ENCODE results near the gene POC1A. TPM values are rescaled to one million over a fixed set of nuclear protein-coding genes. Genes with fewer than 3 reads are reported as not detected.
A peak's percentile ranks its signal among the peaks of the same experiment; 100 is the strongest.

POC1A gene
- total RNA-seq, 6 donors from 2014 or later, result 1.0 to 4.2 (median 2.8) TPM

DNA sequence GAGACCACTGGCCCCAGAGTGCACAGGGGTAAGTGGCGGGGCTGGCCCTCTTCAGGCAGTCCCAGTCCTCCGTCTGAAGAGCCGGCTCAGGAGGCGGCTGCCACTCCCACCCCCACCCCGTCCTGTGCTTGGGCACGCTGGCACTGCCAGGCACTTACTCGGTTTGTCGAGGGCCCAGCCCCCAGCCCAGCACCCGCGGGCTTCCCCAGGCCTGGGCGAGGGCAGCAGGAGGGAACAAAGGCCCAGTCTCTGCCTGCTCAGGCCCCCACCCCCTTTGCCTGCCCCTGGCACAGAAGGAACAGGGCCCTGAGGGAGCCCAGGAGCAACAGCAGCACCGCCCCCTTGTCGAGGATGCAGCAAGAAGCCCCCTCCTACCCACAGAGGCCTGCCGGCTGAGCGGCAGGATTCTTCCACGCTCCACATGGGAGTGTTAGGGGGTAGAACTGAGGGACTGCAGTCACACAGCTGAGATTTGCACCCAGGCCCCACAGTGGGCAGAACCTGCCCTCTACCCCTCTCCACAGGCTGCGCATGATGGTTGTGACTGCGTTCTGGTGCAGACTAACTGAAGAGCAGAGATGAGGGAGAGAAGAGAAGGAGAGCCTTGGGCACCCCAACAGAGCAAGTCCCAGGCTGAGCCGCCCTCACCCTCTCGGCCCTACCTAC is 106.8 kb downstream of the POC1A start:
- TF ChIP-seq POLR2AphosphoS5 (IDR thresholded peaks at IDR 0.05), result peak in 1 of 2 donors; percentile 20
- TF ChIP-seq, protein P1, sequence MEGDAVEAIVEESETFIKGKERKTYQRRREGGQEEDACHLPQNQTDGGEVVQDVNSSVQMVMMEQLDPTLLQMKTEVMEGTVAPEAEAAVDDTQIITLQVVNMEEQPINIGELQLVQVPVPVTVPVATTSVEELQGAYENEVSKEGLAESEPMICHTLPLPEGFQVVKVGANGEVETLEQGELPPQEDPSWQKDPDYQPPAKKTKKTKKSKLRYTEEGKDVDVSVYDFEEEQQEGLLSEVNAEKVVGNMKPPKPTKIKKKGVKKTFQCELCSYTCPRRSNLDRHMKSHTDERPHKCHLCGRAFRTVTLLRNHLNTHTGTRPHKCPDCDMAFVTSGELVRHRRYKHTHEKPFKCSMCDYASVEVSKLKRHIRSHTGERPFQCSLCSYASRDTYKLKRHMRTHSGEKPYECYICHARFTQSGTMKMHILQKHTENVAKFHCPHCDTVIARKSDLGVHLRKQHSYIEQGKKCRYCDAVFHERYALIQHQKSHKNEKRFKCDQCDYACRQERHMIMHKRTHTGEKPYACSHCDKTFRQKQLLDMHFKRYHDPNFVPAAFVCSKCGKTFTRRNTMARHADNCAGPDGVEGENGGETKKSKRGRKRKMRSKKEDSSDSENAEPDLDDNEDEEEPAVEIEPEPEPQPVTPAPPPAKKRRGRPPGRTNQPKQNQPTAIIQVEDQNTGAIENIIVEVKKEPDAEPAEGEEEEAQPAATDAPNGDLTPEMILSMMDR (IDR thresholded peaks at IDR 0.05), result no peak
- H3K9me3 ChIP-seq, result no peaks in the 10 kb centered on the region
- ATAC-seq (ENCODE audit: low FRiP score in 2 of 2), result peak; percentile 6 to 9
- H3K27ac ChIP-seq, result peak overlapping the region; percentile 83 to 92 (median 86)
- WGBS, 2 donors, result 69 to 80% methylated on average over 3 to 15 of the region's 20 CpGs
- H3K36me3 ChIP-seq, result peaks cover 13 to 45% (median 30%) of the 10 kb centered on the region in 4 donors
- H3K4me1 ChIP-seq, result peaks cover 59 to 67% (median 63%) of the 10 kb centered on the region in 4 donors
- no peaks in the 10 kb centered on the region for H3K27me3 ChIP-seq
- H3K4me3 ChIP-seq, result no peak overlapping the region
- peak; percentile 79 to 83 for DNase-seq

DNA sequence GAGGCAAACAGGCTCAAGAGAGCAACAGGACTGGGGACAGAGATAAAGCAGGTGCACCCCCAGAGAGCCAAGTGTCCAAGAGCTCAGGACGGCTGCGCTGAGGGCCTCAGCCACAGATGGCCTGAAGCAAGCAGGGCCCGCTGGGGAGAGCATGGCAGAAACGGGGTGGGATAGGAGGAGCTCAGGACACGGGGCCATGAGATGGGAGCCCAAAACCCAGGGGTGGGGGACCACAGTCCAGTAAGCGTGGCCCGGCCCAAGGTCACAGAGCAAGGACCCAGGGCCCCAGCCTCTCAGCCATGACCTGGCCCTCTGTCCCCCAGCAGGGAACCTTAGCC is 107.4 kb downstream of the POC1A start:
- no peak for TF ChIP-seq POLR2AphosphoS5 (IDR thresholded peaks at IDR 0.05)
- no peak for TF ChIP-seq EP300 (IDR thresholded peaks at IDR 0.05)
- TF ChIP-seq, protein P1 (IDR thresholded peaks at IDR 0.05), result no peak
- TF ChIP-seq POLR2A (IDR thresholded peaks at IDR 0.05), result no peak
- no peak overlapping the region for H3K4me3 ChIP-seq
- no peaks in the 10 kb centered on the region for H3K9me3 ChIP-seq
- H3K36me3 ChIP-seq, result peaks cover 13 to 39% (median 26%) of the 10 kb centered on the region in 4 donors
- 61 to 72% methylated on average over 6 to 7 of the region's 7 CpGs for WGBS, 2 donors
- H3K27ac ChIP-seq, result peak overlapping the region; percentile 83 to 92 (median 86)
- H3K4me1 ChIP-seq, result peaks cover 54 to 62% (median 58%) of the 10 kb centered on the region in 4 donors
- ATAC-seq (ENCODE audit: low FRiP score in 2 of 2) (no peak), DNase-seq (no peak)
- no peaks in the 10 kb centered on the region for H3K27me3 ChIP-seq

DNA sequence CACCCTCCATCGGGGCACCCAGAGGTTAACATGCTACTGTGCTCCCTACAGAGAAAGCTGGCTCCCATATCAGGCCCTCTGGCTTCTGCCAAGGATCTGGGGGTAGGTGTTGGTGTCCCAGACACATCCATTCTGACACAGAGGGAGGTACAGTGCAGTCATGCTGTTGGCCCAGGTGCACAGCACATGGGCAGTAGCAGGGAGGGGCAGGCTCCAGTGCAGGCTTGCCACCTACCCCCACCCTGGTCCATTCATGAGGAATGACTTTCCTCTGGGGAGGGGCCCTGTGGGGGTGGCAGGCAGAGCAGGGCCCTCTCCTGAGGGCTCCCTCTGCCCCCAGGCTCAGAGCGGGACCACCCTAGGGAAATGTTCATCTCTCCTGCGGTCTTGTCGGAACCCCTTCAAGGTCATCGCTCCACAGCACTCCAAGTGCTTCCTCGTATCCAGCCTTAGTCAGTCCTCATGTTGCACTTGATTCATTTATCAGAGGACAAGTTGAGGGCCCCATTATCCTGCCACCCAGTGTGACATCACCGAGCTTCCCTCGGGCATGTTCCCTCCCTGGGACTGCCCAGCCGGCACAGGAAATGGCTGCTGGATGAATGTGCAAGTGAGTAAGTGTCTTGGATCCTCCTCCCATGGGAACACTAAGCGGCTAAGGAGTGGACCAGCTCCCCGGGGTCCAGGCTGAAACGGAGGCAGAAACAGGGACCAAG is 107.9 kb downstream of the POC1A start:
- DNase-seq (peak in 1 of 2 donors; percentile 68), ATAC-seq (ENCODE audit: low FRiP score in 2 of 2) (peak; percentile 38 to 69)
- Histone ChIP-seq H3K9me3 (no peaks in the 10 kb centered on the region), H3K27me3 (no peaks in the 10 kb centered on the region), H3K36me3 (peaks cover 13 to 34% (median 23%) of the 10 kb centered on the region in 4 donors), H3K4me1 (peaks cover 51 to 58% (median 52%) of the 10 kb centered on the region in 4 donors), H3K4me3 (no peak overlapping the region), H3K27ac (peak overlapping the region; percentile 83 to 92 (median 86))
- 51 to 52% methylated on average over 10 to 12 of the region's 12 CpGs for WGBS, 2 donors
- peak in 2 of 4 donors; percentile 61 to 81 for TF ChIP-seq EP300 (IDR thresholded peaks at IDR 0.05)
- TF ChIP-seq, protein P1 (IDR thresholded peaks at IDR 0.05), result no peak
- TF ChIP-seq POLR2AphosphoS5 (IDR thresholded peaks at IDR 0.05), result peak; percentile 73 to 84
- TF ChIP-seq POLR2A (IDR thresholded peaks at IDR 0.05), result no peak

DNA sequence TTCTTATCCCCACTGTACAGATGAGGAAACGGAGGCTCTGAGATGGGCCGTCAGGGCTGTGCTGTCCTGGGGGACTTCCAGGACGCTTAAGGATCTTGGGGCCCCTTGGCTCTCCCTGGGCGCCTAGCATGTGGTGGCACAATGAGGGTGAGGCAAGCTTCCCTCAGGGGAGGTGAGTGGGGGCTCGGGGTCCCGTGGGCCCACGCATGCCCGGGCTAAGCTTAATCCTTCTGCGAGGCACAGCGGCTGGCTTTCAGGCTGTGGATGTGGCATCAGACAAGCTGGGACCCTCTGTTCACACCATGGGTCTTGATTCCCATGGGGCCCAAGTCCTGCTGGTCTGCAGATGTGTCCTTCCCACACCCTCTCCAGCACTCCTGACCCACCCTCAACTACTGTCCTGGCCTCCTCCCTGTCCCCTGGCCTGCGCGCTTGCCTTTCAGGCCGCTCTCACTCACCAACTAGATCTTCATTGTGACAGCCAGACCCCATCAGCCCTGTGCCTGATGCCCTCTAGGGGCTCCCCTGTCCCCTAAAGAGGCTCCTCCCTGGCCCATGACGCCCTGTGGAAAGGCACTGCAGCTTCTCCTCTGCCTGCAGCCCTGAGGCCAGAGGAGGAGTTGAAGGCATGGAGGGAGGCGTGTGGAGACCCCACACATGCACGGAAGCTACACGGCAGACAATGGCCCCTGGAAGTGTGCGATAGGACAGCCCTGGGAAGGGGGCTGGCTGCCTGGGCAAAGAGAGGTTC is 109.2 kb downstream of the POC1A start:
- no peak for TF ChIP-seq EP300 (IDR thresholded peaks at IDR 0.05)
- no peak for TF ChIP-seq POLR2AphosphoS5 (IDR thresholded peaks at IDR 0.05)
- TF ChIP-seq POLR2A (IDR thresholded peaks at IDR 0.05), result no peak
- TF ChIP-seq, protein P1 (IDR thresholded peaks at IDR 0.05), result no peak
- Histone ChIP-seq H3K4me3 (no peak overlapping the region), H3K36me3 (peaks cover 7 to 21% (median 11%) of the 10 kb centered on the region in 4 donors), H3K27me3 (no peaks in the 10 kb centered on the region), H3K9me3 (no peaks in the 10 kb centered on the region), H3K4me1 (peaks cover 51 to 58% (median 53%) of the 10 kb centered on the region in 4 donors), H3K27ac (peak overlapping the region in 3 of 4 donors; percentile 83 to 92 (median 90))
- 93 to 97% methylated on average over 14 to 18 of the region's 18 CpGs for WGBS, 2 donors
- ATAC-seq (ENCODE audit: low FRiP score in 2 of 2), result no peak
- DNase-seq, result no peak

Measured in upper lobe of left lung (tissue), 6 donors.